PC-9 (cell line): Measurements from ENCODE around the gene SFTPD.

Experiments
- EZH2 ChIP-seq: fragments of 200-600 bp; sonication (generic); IDR thresholded peaks from 2 replicates; pipeline ENCODE4 v1.8.0; 2017; ENCODE audit warnings: antibody characterized with exemption, low read depth
- TF ChIP-seq, protein P1 (sequence below): fragments of 200-600 bp; sonication (generic); conservative IDR thresholded peaks from 2 replicates; pipeline ENCODE4 v1.6.1; 2017; ENCODE audit warnings: mixed run types, antibody characterized with exemption, mild to moderate bottlenecking, moderate library complexity

DNA sequence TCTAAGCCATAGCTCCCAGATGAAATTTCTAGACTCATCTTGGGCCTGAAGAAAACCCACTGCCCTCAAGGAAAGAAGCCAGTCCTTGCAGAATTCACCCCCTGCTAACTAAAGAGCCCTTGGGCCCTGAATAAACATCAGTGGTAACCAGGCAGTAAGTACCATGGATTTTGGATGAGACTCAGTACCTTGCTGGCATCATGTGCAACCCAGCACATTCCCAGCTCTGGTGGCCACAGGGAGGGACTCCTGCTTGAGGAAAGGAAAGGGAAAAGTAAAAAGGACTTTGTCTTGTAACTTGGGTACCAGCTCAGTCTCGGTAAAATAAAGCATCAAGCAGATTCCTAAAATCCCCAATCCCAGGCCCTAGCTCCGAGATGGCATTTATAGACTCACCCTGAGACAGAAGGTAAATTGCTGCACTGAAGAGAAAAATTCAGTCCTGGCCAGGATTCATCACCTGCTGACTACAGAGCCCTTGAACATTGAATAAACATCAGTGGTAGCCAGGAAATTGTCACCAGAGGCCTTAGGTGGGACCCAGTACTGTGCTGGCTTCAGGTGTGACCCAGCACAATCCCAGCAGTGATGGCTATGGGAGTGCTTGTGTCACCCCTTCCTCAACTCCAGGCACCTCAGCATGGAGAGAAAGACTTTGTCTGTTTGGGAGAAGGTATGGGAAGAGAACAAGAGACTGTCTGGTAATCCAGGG, 31.2 kb upstream of the SFTPD start:
- TF ChIP-seq, protein P1, sequence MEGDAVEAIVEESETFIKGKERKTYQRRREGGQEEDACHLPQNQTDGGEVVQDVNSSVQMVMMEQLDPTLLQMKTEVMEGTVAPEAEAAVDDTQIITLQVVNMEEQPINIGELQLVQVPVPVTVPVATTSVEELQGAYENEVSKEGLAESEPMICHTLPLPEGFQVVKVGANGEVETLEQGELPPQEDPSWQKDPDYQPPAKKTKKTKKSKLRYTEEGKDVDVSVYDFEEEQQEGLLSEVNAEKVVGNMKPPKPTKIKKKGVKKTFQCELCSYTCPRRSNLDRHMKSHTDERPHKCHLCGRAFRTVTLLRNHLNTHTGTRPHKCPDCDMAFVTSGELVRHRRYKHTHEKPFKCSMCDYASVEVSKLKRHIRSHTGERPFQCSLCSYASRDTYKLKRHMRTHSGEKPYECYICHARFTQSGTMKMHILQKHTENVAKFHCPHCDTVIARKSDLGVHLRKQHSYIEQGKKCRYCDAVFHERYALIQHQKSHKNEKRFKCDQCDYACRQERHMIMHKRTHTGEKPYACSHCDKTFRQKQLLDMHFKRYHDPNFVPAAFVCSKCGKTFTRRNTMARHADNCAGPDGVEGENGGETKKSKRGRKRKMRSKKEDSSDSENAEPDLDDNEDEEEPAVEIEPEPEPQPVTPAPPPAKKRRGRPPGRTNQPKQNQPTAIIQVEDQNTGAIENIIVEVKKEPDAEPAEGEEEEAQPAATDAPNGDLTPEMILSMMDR = no peak
- TF ChIP-seq EZH2 = no peak
